Lower leg skin (tissue), 3 donors: ENCODE measurements around the gene SIPA1.

Source experiments
- POLR2A ChIP-seq, 2 donors: fragments of 450-650 bp; IDR thresholded peaks; one replicate each; pipeline ENCODE4 v1.6.1; 2016 to 2017; ENCODE audit warnings: antibody characterized with exemption in 2 of 2, mild to moderate bottlenecking in 1 of 2, moderate library complexity in 1 of 2
- TF ChIP-seq, protein P1 (sequence below), 3 donors: fragments of 450-650 bp; IDR thresholded peaks; one replicate each; pipeline ENCODE4 v1.5.1; 2016; ENCODE audit warnings: antibody characterized with exemption in 3 of 3, mild to moderate bottlenecking in 3 of 3, moderate library complexity in 2 of 3

DNA sequence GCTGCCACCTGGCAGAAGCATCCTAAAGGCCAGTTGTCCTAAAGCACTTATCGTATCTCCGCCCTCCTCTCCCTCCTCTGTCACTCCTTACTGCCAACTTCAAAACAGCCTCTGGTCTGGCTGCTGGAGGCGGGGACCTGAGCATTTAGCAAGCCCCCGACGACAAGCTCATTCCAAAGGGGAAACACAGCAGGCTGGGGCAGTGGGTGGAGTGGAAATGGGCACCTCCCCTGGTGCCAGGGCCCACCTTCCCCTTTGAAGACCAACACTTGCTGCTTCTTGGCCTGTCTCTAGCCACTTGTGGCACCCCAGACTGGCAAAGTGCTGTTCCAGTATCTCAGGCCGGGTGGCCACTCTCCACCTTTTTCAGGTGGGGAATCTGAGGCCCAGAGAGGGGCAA, 27.5 kb upstream of the SIPA1 start:
- TF ChIP-seq POLR2A (IDR thresholded peaks at IDR 0.05): no peak
- TF ChIP-seq, protein P1, sequence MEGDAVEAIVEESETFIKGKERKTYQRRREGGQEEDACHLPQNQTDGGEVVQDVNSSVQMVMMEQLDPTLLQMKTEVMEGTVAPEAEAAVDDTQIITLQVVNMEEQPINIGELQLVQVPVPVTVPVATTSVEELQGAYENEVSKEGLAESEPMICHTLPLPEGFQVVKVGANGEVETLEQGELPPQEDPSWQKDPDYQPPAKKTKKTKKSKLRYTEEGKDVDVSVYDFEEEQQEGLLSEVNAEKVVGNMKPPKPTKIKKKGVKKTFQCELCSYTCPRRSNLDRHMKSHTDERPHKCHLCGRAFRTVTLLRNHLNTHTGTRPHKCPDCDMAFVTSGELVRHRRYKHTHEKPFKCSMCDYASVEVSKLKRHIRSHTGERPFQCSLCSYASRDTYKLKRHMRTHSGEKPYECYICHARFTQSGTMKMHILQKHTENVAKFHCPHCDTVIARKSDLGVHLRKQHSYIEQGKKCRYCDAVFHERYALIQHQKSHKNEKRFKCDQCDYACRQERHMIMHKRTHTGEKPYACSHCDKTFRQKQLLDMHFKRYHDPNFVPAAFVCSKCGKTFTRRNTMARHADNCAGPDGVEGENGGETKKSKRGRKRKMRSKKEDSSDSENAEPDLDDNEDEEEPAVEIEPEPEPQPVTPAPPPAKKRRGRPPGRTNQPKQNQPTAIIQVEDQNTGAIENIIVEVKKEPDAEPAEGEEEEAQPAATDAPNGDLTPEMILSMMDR (IDR thresholded peaks at IDR 0.05): no peak
